ENCODE measurements around the gene HLA-DQA2. TPM values are rescaled to one million over a fixed set of nuclear protein-coding genes. Genes with fewer than 3 reads are reported as not detected.

HLA-DQA2 gene
- total and polyA plus RNA-seq, 4 donors = 0.16 to 0.32 (median 0.23) TPM; not detected in 1

GRCh38 chr6:32761072-32761471 is 19.9 kb downstream of the HLA-DQA2 start:
- Histone ChIP-seq H3K4me1 (ENCODE audit: control insufficient read depth in 4 of 4, insufficient read depth in 4 of 4, low read length in 3 of 4) (no peaks in the 10 kb centered on the region), H3K27me3 (ENCODE audit: control insufficient read depth in 4 of 4, insufficient read depth in 4 of 4, low read length in 3 of 4) (peaks cover 0 to 4% (median 0%) of the 10 kb centered on the region in 4 donors), H3K36me3 (ENCODE audit: control insufficient read depth in 4 of 4, insufficient read depth in 3 of 4, low read depth in 1 of 4, low read length in 3 of 4) (no peaks in the 10 kb centered on the region), H3K4me3 (ENCODE audit: low read depth in 1 of 3, low read length in 3 of 3) (no peak overlapping the region), H3K9ac (ENCODE audit: low read depth in 1 of 2, low read length in 2 of 2) (no peak overlapping the region), H3K9me3 (ENCODE audit: control insufficient read depth in 4 of 4, low read length in 3 of 4) (no peaks in the 10 kb centered on the region), H3K27ac (ENCODE audit: low read depth in 1 of 2, low read length in 2 of 2) (no peak overlapping the region)
- TF ChIP-seq RAD21 (IDR thresholded peaks at IDR 0.05) (no peak), YY1 (IDR thresholded peaks at IDR 0.05) (no peak), REST (IDR thresholded peaks at IDR 0.05) (no peak), RXRA (IDR thresholded peaks at IDR 0.05) (no peak), FOXA1 (IDR thresholded peaks at IDR 0.05) (no peak), FOXA2 (IDR thresholded peaks at IDR 0.05) (no peak), SP1 (IDR thresholded peaks at IDR 0.05) (no peak), NR2F2 (IDR thresholded peaks at IDR 0.05) (no peak), GABPA (IDR thresholded peaks at IDR 0.05 in 1 of 2, conservative IDR thresholded peaks at IDR 0.05 in 1 of 2) (no peak), MAX (IDR thresholded peaks at IDR 0.05) (no peak), TAF1 (conservative IDR thresholded peaks at IDR 0.05) (no peak), JUND (IDR thresholded peaks at IDR 0.05) (no peak), HNF4G (IDR thresholded peaks at IDR 0.05) (no peak), ATF3 (IDR thresholded peaks at IDR 0.05) (no peak), HNF4A (conservative IDR thresholded peaks at IDR 0.05) (no peak)
- TF ChIP-seq, protein P1, sequence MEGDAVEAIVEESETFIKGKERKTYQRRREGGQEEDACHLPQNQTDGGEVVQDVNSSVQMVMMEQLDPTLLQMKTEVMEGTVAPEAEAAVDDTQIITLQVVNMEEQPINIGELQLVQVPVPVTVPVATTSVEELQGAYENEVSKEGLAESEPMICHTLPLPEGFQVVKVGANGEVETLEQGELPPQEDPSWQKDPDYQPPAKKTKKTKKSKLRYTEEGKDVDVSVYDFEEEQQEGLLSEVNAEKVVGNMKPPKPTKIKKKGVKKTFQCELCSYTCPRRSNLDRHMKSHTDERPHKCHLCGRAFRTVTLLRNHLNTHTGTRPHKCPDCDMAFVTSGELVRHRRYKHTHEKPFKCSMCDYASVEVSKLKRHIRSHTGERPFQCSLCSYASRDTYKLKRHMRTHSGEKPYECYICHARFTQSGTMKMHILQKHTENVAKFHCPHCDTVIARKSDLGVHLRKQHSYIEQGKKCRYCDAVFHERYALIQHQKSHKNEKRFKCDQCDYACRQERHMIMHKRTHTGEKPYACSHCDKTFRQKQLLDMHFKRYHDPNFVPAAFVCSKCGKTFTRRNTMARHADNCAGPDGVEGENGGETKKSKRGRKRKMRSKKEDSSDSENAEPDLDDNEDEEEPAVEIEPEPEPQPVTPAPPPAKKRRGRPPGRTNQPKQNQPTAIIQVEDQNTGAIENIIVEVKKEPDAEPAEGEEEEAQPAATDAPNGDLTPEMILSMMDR (IDR thresholded peaks at IDR 0.05; ENCODE audit: low read depth, low read length, missing input control) = no peak
- TF ChIP-seq, protein P2, sequence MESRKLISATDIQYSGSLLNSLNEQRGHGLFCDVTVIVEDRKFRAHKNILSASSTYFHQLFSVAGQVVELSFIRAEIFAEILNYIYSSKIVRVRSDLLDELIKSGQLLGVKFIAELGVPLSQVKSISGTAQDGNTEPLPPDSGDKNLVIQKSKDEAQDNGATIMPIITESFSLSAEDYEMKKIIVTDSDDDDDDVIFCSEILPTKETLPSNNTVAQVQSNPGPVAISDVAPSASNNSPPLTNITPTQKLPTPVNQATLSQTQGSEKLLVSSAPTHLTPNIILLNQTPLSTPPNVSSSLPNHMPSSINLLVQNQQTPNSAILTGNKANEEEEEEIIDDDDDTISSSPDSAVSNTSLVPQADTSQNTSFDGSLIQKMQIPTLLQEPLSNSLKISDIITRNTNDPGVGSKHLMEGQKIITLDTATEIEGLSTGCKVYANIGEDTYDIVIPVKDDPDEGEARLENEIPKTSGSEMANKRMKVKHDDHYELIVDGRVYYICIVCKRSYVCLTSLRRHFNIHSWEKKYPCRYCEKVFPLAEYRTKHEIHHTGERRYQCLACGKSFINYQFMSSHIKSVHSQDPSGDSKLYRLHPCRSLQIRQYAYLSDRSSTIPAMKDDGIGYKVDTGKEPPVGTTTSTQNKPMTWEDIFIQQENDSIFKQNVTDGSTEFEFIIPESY (IDR thresholded peaks at IDR 0.05) = no peak
- no peak for DNase-seq (ENCODE audit: low spot score)
- WGBS = 75% methylated on average over 16 of the region's 16 CpGs

GRCh38 chr6:32761548-32761947 is 20.4 kb downstream of the HLA-DQA2 start:
- Histone ChIP-seq H3K36me3 (ENCODE audit: control insufficient read depth in 4 of 4, insufficient read depth in 3 of 4, low read depth in 1 of 4, low read length in 3 of 4) (no peaks in the 10 kb centered on the region), H3K9ac (ENCODE audit: low read depth in 1 of 2, low read length in 2 of 2) (no peak overlapping the region), H3K27ac (ENCODE audit: low read depth in 1 of 2, low read length in 2 of 2) (no peak overlapping the region), H3K4me3 (ENCODE audit: low read depth in 1 of 3, low read length in 3 of 3) (no peak overlapping the region), H3K9me3 (ENCODE audit: control insufficient read depth in 4 of 4, low read length in 3 of 4) (no peaks in the 10 kb centered on the region), H3K4me1 (ENCODE audit: control insufficient read depth in 4 of 4, insufficient read depth in 4 of 4, low read length in 3 of 4) (no peaks in the 10 kb centered on the region), H3K27me3 (ENCODE audit: control insufficient read depth in 4 of 4, insufficient read depth in 4 of 4, low read length in 3 of 4) (peaks cover 0 to 3% (median 0%) of the 10 kb centered on the region in 4 donors)
- DNase-seq (ENCODE audit: low spot score) = no peak
- WGBS = 31% methylated on average over 40 of the region's 40 CpGs
- TF ChIP-seq GABPA (IDR thresholded peaks at IDR 0.05 in 1 of 2, conservative IDR thresholded peaks at IDR 0.05 in 1 of 2) (no peak), MAX (IDR thresholded peaks at IDR 0.05) (no peak), RAD21 (IDR thresholded peaks at IDR 0.05) (no peak), YY1 (IDR thresholded peaks at IDR 0.05) (no peak), HNF4G (IDR thresholded peaks at IDR 0.05) (no peak), SP1 (IDR thresholded peaks at IDR 0.05) (no peak), FOXA1 (IDR thresholded peaks at IDR 0.05) (no peak), RXRA (IDR thresholded peaks at IDR 0.05) (no peak), REST (IDR thresholded peaks at IDR 0.05) (no peak), NR2F2 (IDR thresholded peaks at IDR 0.05) (no peak), FOXA2 (IDR thresholded peaks at IDR 0.05) (no peak)
- TF ChIP-seq, protein P2 (IDR thresholded peaks at IDR 0.05) = no peak

Data from liver (tissue), 9 donors.